GM12878 (cell line): ENCODE results near the gene NTRK1. TPM values are rescaled to one million over a fixed set of nuclear protein-coding genes. Genes with fewer than 3 reads are reported as not detected.

Source experiments
- ATAC-seq: fragments of 200-7000 bp; cut with Tn5 transposase; 3 replicates; pipeline ENCODE4 v1.9.1; 2020; ENCODE audit warnings: mild to moderate bottlenecking, moderate library complexity
- BruUV-seq: library from RNA; stranded (reverse); fragments of 400-500 nt; replicated peaks from 2 replicates; lab custom pipeline; 2021; lab: Mats Ljungman, UMichigan
- CTCF ChIA-PET: fragments of 300-600 bp; sonication (Branson Sonifier 250); formaldehyde crosslinking; extraction: SDS; loops from one replicate; lab custom pipeline; 2021; ENCODE audit warnings: inconsistent platforms; lab: Yijun Ruan, JAX
- POLR2A ChIA-PET: fragments of 350-600 bp; formaldehyde crosslinking; extraction: SDS; loops from one replicate; lab custom pipeline; 2021; ENCODE audit warnings: inconsistent platforms; lab: Charles Lee
- RAD21 ChIA-PET: fragments of 300-600 bp; sonication (Branson Sonifier 250); formaldehyde crosslinking; loops from one replicate; lab custom pipeline; 2023; ENCODE audit warnings: antibody characterized with exemption; ENCODE audit not compliant: unreplicated experiment; lab: Charles Lee
- SMC1A ChIA-PET: fragments of 300-600 bp; sonication (Branson Sonifier 250); formaldehyde crosslinking; loops from one replicate; lab custom pipeline; 2023; ENCODE audit not compliant: unreplicated experiment, uncharacterized antibody; lab: Charles Lee
- DNase-seq: peaks from one replicate; pipeline ENCODE4 v3.0.0-alpha.2; 2011; ENCODE audit warnings: low read depth, low spot score
- FAIRE-seq: peaks from 3 replicates; lab custom pipeline; 2011; peaks lifted over from hg19 to GRCh38; lab: Jason Lieb, UNC
- H2AFZ ChIP-seq: 2 replicates; pipeline ENCODE4 v1.6.0; 2011; ENCODE audit warnings: low read depth, low read length, control low read depth; ENCODE audit not compliant: control insufficient read depth
- H3K27ac ChIP-seq: 2 replicates; pipeline ENCODE4 v1.5.1; 2011; ENCODE audit warnings: control low read depth; ENCODE audit not compliant: control insufficient read depth, insufficient read depth
- H3K27me3 ChIP-seq, 2 experiments: replicated peaks in 1 of 2; 2 replicates each; pipeline versions ENCODE4 v1.6.0 to v1.6.1; 2011; ENCODE audit warnings: low read length in 1 of 2; ENCODE audit not compliant: control insufficient read depth in 2 of 2, insufficient read depth in 2 of 2
- H3K36me3 ChIP-seq, 2 experiments: 2 replicates each; pipeline ENCODE4 v1.5.1; 2011; ENCODE audit warnings: low read length in 1 of 2; ENCODE audit not compliant: control insufficient read depth in 2 of 2, insufficient read depth in 2 of 2
- H3K4me1 ChIP-seq: 2 replicates; pipeline ENCODE4 v1.6.1; 2011; ENCODE audit warnings: mild to moderate bottlenecking, low read length, moderate library complexity, mixed read lengths; ENCODE audit not compliant: control insufficient read depth, insufficient read depth
- H3K4me2 ChIP-seq: 2 replicates; pipeline ENCODE4 v1.6.0; 2011; ENCODE audit warnings: control low read depth; ENCODE audit not compliant: control insufficient read depth, insufficient read depth
- H3K4me3 ChIP-seq: fragments of 200-600 bp; sonication (generic); 2 replicates; pipeline ENCODE4 v1.5.1; 2016
- H3K79me2 ChIP-seq: 2 replicates; pipeline ENCODE4 v1.6.0; 2011; ENCODE audit warnings: low read length; ENCODE audit not compliant: control insufficient read depth, insufficient read depth
- H3K9ac ChIP-seq: 2 replicates; pipeline ENCODE4 v1.8.0; 2011; ENCODE audit warnings: low read length, control low read depth, mixed read lengths; ENCODE audit not compliant: control insufficient read depth, insufficient read depth
- H3K9me3 ChIP-seq: replicated peaks from 3 replicates; pipeline ENCODE4 v1.5.1; 2011; ENCODE audit warnings: mild to moderate bottlenecking, low read length; ENCODE audit not compliant: control insufficient read depth, insufficient read depth
- H4K20me1 ChIP-seq: 2 replicates; pipeline ENCODE4 v1.6.0; 2011; ENCODE audit not compliant: control insufficient read depth, insufficient read depth
- CREB1 ChIP-seq: IDR thresholded peaks from 2 replicates; pipeline ENCODE4 v1.6.1; 2012; ENCODE audit warnings: low read depth, mild to moderate bottlenecking, inconsistent platforms
- EED ChIP-seq: sonication (generic); IDR thresholded peaks from 2 replicates; pipeline ENCODE4 v1.6.1; 2016; ENCODE audit warnings: antibody characterized with exemption, low read depth
- EGR1 ChIP-seq, 2 experiments: IDR thresholded peaks; 1 replicate in 1 of 2; 2 replicates in 1 of 2; pipeline ENCODE4 v1.6.1; 2011 to 2012; ENCODE audit warnings: low read depth in 2 of 2, low read length in 2 of 2, borderline replicate concordance in 1 of 2, mild to moderate bottlenecking in 1 of 2, moderate library complexity in 1 of 2
- GATAD2B ChIP-seq: fragments of 450-650 bp; conservative IDR thresholded peaks from 2 replicates; pipeline ENCODE4 v1.6.1; 2017; ENCODE audit warnings: low read depth, mild to moderate bottlenecking, moderate library complexity
- IRF4 ChIP-seq: IDR thresholded peaks from 2 replicates; pipeline ENCODE4 v1.6.1; 2011; ENCODE audit warnings: low read depth, low read length
- MYB ChIP-seq: fragments of 150-350 bp; IDR thresholded peaks from 2 replicates; pipeline ENCODE4 v1.6.1; 2014; ENCODE audit warnings: mild to moderate bottlenecking, low read depth, low read length, borderline replicate concordance
- NFYA ChIP-seq: IDR thresholded peaks from 2 replicates; pipeline ENCODE4 v1.6.1; 2011; ENCODE audit warnings: low read depth, mild to moderate bottlenecking, low read length, improper control_type of control experiment, borderline replicate concordance
- NR2C2 ChIP-seq: IDR thresholded peaks from 2 replicates; pipeline ENCODE4 v1.6.1; 2011; ENCODE audit warnings: borderline replicate concordance, low read depth; ENCODE audit not compliant: control insufficient read depth, insufficient read length
- POLR2A ChIP-seq: IDR thresholded peaks from 2 replicates; pipeline ENCODE4 v1.6.1; 2011; ENCODE audit warnings: low read depth, mild to moderate bottlenecking, low read length
- SREBF2 ChIP-seq: IDR thresholded peaks from 2 replicates; pipeline ENCODE4 v1.6.1; 2012; ENCODE audit warnings: mild to moderate bottlenecking, low read length
- WGBS: methylation state at CpG from one replicate; pipeline ENCODE4 v1.1.6; 2016; ENCODE audit warnings: low lambda C conversion rate; ENCODE audit not compliant: insufficient replicate concordance, insufficient coverage; ENCODE audit errors: missing lambda C conversion rate; 5-methylcytosine and 5-hydroxymethylcytosine counted together
- in situ Hi-C: fragments of 300-500 bp; cut with MboI; formaldehyde crosslinking; loops from 9 replicates; pipeline ENCODE4 v1.14.3; 2018; ENCODE audit warnings: mixed read lengths
- intact Hi-C: fragments of 100-400 bp; cut with micrococcal nuclease; formaldehyde crosslinking; loops from one replicate; pipeline ENCODE4 v1.14.2; 2022; ENCODE audit not compliant: unreplicated experiment
- polyA plus RNA-seq, 11 experiments: library from polyadenylated mRNA; depleted of rRNA in 4 of 11; unstranded in 6 of 11; stranded (reverse) in 5 of 11; fragments of >200 nt; fragmentation: Nextera tagmentation in 4 of 11; fragmentation: Illumina TruSeq in 1 of 11; extraction: Ambion mirVana in 4 of 11; extraction: Trizol in 1 of 11; gene quantifications; 1 replicate in 1 of 11; 2 replicates in 10 of 11; pipeline versions ENCODE4 v1.2.1 to v1.2.3, GENCODE V29; 2011 to 2016; ENCODE audit warnings: inconsistent platforms in 2 of 11, missing spikeins in 2 of 11, low read depth in 1 of 11
- total RNA-seq, 4 experiments: library from RNA; depleted of rRNA in 3 of 4; stranded (reverse); fragments of >200 nt in 3 of 4; fragmentation: Illumina TruSeq in 1 of 4; extraction: Trizol in 1 of 4; gene quantifications; 2 replicates each; pipeline versions ENCODE4 v1.2.1 to v1.2.3, GENCODE V29; 2013 to 2021
- TF ChIP-seq, protein P1 (sequence below): fragments of 450-650 bp; IDR thresholded peaks from 2 replicates; pipeline ENCODE4 v1.6.1; 2018; ENCODE audit warnings: mild to moderate bottlenecking, low read depth, moderate library complexity; ENCODE audit not compliant: partially characterized antibody
- TF ChIP-seq, protein P2 (sequence below): fragments of 450-650 bp; IDR thresholded peaks from 2 replicates; pipeline ENCODE4 v1.6.1; 2017; ENCODE audit warnings: borderline replicate concordance
- TF ChIP-seq, protein P3 (sequence below): IDR thresholded peaks from 2 replicates; pipeline ENCODE4 v1.6.1; 2011; ENCODE audit warnings: low read depth, mild to moderate bottlenecking, low read length, moderate library complexity, borderline replicate concordance; ENCODE audit errors: extremely low read depth
- TF ChIP-seq, protein P4 (sequence below): fragments of 450-650 bp; conservative IDR thresholded peaks from 2 replicates; pipeline ENCODE4 v1.6.1; 2017; ENCODE audit warnings: mild to moderate bottlenecking, moderate library complexity
- TF ChIP-seq, protein P5 (sequence below): IDR thresholded peaks from 2 replicates; pipeline ENCODE4 v1.6.1; 2011; ENCODE audit warnings: mild to moderate bottlenecking, low read depth, low read length, moderate library complexity; ENCODE audit not compliant: insufficient replicate concordance

Gene NTRK1
- total and polyA plus RNA-seq, 10 of the 15 experiments (the other 5 are each of a cell fraction or from before 2014, with no cell fraction given) = 0.10 to 0.56 (median 0.40) TPM; not detected in 7

DNA sequence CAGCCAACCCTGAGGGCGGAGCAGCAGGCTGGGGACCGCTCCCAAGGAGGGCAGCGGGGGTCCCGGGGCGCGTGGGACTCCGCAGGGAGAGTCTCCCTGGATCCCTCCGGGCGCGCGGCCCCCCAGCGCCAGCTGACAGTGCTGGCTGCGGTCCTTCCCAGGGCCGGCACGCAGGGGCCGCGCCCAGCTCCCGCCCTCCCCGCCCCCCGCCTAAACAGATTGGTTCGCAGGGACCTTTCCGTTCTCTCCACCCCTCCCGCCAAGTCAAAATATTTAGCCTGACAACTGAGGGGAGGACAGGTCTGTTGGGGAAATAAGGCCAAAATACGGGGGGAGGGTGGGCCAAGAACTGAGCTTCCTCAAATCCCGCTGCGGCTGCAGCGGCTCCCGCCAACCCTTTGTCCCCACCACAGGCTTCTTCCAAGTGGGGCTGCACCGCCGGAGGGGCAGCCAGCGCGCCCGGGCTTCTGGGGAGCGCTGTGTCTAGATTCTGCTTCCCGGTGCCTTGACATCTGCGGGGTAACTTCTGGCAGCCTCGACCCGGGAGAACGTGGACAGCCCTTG, 1.6 kb upstream of the NTRK1 start, which contains the start of gene INSRR:
Gene INSRR (minus strand): TSS at position 159 of the 564 bp plus-strand sequence. CDS start 496 bp downstream, outside the sequence.
- H3K9ac ChIP-seq = no peak within 1 kb of the TSS
- H3K4me1 ChIP-seq = peaks cover 26% of the 10 kb centered on the region
- RAD21 ChIA-PET = interaction anchor here (0.5 to 7.0 kb wide), 18 partner anchors 10 to 169 kb away, joined by 3 to 115 read pairs (median 4); partner anchors contain the start of genes HDGF, ISG20L2, METTL25B and MRPL24
- no peak within 1 kb of the TSS for H3K27ac ChIP-seq
- H4K20me1 ChIP-seq = no peaks in the 10 kb centered on the region
- peaks cover 8 to 22% of the 10 kb centered on the region in 2 experiments for H3K27me3 ChIP-seq
- 28% methylated on average over 28 of the region's 39 CpGs for WGBS
- in situ Hi-C loops = no loop called here
- no peaks in the 10 kb centered on the region for H3K9me3 ChIP-seq
- H3K4me2 ChIP-seq = peak within 1 kb of the TSS; percentile 85
- SMC1A ChIA-PET = interaction anchor here (1.0 to 7.6 kb wide), 12 partner anchors 21 to 232 kb away, joined by 3 to 123 read pairs (median 8); partner anchors contain the start of genes ISG20L2 and METTL25B
- no peaks in the 10 kb centered on the region for H3K79me2 ChIP-seq
- CTCF ChIA-PET = interaction anchor here (0.6 to 9.4 kb wide), 34 partner anchors 9 to 232 kb away, joined by 3 to 248 read pairs (median 6); partner anchors contain the start of genes CRABP2, ISG20L2, METTL25B and MRPL24
- POLR2A ChIA-PET = interaction anchor here (1.0 kb wide), 2 partner anchors 37 to 47 kb away, joined by 3 read pairs; no protein-coding TSS in a partner anchor
- H3K36me3 ChIP-seq = no peaks in the 10 kb centered on the region
- H3K4me3 ChIP-seq = peak within 1 kb of the TSS; percentile 53; the same call in 1 of the 2 replicates
- no peak for DNase-seq
- no peak for FAIRE-seq
- no TSS peak for BruUV-seq
- H2AFZ ChIP-seq = peak within 1 kb of the TSS; percentile 9
- no peak for ATAC-seq
- intact Hi-C loops = loop anchor here (2.0 kb wide), 1 partner anchor 32 kb away; no protein-coding TSS in a partner anchor
- TF ChIP-seq, protein P1, sequence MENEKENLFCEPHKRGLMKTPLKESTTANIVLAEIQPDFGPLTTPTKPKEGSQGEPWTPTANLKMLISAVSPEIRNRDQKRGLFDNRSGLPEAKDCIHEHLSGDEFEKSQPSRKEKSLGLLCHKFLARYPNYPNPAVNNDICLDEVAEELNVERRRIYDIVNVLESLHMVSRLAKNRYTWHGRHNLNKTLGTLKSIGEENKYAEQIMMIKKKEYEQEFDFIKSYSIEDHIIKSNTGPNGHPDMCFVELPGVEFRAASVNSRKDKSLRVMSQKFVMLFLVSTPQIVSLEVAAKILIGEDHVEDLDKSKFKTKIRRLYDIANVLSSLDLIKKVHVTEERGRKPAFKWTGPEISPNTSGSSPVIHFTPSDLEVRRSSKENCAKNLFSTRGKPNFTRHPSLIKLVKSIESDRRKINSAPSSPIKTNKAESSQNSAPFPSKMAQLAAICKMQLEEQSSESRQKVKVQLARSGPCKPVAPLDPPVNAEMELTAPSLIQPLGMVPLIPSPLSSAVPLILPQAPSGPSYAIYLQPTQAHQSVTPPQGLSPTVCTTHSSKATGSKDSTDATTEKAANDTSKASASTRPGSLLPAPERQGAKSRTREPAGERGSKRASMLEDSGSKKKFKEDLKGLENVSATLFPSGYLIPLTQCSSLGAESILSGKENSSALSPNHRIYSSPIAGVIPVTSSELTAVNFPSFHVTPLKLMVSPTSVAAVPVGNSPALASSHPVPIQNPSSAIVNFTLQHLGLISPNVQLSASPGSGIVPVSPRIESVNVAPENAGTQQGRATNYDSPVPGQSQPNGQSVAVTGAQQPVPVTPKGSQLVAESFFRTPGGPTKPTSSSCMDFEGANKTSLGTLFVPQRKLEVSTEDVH = no peak
- no peak for TF ChIP-seq NFYA
- no peak for TF ChIP-seq POLR2A
- TF ChIP-seq, protein P2, sequence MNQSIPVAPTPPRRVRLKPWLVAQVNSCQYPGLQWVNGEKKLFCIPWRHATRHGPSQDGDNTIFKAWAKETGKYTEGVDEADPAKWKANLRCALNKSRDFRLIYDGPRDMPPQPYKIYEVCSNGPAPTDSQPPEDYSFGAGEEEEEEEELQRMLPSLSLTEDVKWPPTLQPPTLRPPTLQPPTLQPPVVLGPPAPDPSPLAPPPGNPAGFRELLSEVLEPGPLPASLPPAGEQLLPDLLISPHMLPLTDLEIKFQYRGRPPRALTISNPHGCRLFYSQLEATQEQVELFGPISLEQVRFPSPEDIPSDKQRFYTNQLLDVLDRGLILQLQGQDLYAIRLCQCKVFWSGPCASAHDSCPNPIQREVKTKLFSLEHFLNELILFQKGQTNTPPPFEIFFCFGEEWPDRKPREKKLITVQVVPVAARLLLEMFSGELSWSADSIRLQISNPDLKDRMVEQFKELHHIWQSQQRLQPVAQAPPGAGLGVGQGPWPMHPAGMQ = no peak
- no peak for TF ChIP-seq SREBF2
- TF ChIP-seq IRF4 = no peak
- no peak for TF ChIP-seq EED
- no peak for TF ChIP-seq MYB
- TF ChIP-seq NR2C2 = no peak
- TF ChIP-seq, protein P3, sequence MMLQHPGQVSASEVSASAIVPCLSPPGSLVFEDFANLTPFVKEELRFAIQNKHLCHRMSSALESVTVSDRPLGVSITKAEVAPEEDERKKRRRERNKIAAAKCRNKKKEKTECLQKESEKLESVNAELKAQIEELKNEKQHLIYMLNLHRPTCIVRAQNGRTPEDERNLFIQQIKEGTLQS = no peak
- no peak for TF ChIP-seq CREB1
- TF ChIP-seq, protein P4, sequence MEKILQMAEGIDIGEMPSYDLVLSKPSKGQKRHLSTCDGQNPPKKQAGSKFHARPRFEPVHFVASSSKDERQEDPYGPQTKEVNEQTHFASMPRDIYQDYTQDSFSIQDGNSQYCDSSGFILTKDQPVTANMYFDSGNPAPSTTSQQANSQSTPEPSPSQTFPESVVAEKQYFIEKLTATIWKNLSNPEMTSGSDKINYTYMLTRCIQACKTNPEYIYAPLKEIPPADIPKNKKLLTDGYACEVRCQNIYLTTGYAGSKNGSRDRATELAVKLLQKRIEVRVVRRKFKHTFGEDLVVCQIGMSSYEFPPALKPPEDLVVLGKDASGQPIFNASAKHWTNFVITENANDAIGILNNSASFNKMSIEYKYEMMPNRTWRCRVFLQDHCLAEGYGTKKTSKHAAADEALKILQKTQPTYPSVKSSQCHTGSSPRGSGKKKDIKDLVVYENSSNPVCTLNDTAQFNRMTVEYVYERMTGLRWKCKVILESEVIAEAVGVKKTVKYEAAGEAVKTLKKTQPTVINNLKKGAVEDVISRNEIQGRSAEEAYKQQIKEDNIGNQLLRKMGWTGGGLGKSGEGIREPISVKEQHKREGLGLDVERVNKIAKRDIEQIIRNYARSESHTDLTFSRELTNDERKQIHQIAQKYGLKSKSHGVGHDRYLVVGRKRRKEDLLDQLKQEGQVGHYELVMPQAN = no peak
- no peak for TF ChIP-seq EGR1 (IDR thresholded peaks at IDR 0.05; ENCODE audit: borderline replicate concordance in 1 of 2, low read depth in 2 of 2, low read length in 2 of 2)
- no peak for TF ChIP-seq GATAD2B
- TF ChIP-seq, protein P5, sequence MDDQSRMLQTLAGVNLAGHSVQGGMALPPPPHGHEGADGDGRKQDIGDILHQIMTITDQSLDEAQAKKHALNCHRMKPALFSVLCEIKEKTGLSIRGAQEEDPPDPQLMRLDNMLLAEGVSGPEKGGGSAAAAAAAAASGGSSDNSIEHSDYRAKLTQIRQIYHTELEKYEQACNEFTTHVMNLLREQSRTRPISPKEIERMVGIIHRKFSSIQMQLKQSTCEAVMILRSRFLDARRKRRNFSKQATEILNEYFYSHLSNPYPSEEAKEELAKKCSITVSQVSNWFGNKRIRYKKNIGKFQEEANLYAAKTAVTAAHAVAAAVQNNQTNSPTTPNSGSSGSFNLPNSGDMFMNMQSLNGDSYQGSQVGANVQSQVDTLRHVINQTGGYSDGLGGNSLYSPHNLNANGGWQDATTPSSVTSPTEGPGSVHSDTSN = no peak
